Progenitor cell of endocrine pancreas (in vitro differentiated cells): ENCODE data around the gene BCDIN3D. TPM values are rescaled to one million over a fixed set of nuclear protein-coding genes. Genes with fewer than 3 reads are reported as not detected.
A peak's percentile ranks its signal among the peaks of the same experiment; 100 is the strongest.

ENCODE experiments used
- DNase-seq: peaks from one replicate; pipeline ENCODE4 v3.0.0; 2021; ENCODE audit warnings: low spot score; ENCODE audit not compliant: unreplicated experiment
- H3K27ac Mint-ChIP-seq: 2 replicates; pipeline ENCODE4 v1.8.0; 2021; ENCODE audit warnings: mild to moderate bottlenecking, moderate library complexity, mixed read lengths
- H3K27me3 Mint-ChIP-seq: 2 replicates; pipeline ENCODE4 v1.8.0; 2021; ENCODE audit warnings: mixed read lengths
- H3K36me3 Mint-ChIP-seq: 2 replicates; pipeline ENCODE4 v1.8.0; 2022; ENCODE audit warnings: mixed read lengths; ENCODE audit not compliant: insufficient read depth
- H3K4me1 Mint-ChIP-seq: 2 replicates; pipeline ENCODE4 v1.8.0; 2021; ENCODE audit warnings: low read depth, mixed read lengths
- H3K4me3 Mint-ChIP-seq: 2 replicates; pipeline ENCODE4 v1.8.0; 2021; ENCODE audit warnings: low read depth, mild to moderate bottlenecking, moderate library complexity, mixed read lengths
- H3K9me3 Mint-ChIP-seq: 2 replicates; pipeline ENCODE4 v1.8.0; 2021; ENCODE audit warnings: low read depth, mixed read lengths
- total RNA-seq: library from RNA; stranded (reverse); gene quantifications from 2 replicates; pipeline ENCODE4 v1.2.1, GENCODE V29; 2021
- TF ChIP-seq, protein P1 (sequence below): fragments of 200-600 bp; sonication (generic); IDR thresholded peaks from one replicate; pipeline ENCODE4 v1.5.0; 2021; ENCODE audit warnings: antibody characterized with exemption, mild to moderate bottlenecking; ENCODE audit not compliant: unreplicated experiment

Gene BCDIN3D
- total RNA-seq, 1 donor from 2014 or later: 7.3 TPM

DNA sequence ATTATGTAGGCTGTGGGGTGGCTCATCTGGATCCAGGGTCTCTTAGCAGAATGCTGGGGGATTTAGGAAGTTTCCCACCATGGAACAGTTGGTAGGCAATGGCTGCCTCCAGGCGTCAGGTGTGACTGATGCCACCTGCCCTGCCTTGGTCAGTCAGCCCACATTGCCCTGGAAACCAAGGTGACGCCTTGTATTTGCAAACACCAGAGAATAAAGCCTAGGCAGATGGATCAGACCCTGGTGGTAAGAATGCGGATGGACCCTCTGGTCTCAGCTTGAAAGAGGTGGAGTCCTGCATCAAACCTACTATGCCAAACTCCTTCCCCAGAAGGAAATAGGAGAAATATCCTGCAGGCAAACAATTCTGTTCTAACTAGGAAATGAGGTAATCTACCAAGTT is 52.9 kb downstream of the BCDIN3D start:
- Mint-ChIP-seq H3K27me3 (no peaks in the 10 kb centered on the region), H3K4me1 (peaks cover 3% of the 10 kb centered on the region), H3K4me3 (no peak overlapping the region), H3K27ac (peak overlapping the region; percentile 42), H3K36me3 (peaks cover 5% of the 10 kb centered on the region), H3K9me3 (peaks cover 5% of the 10 kb centered on the region)
- no peak for DNase-seq
- TF ChIP-seq, protein P1, sequence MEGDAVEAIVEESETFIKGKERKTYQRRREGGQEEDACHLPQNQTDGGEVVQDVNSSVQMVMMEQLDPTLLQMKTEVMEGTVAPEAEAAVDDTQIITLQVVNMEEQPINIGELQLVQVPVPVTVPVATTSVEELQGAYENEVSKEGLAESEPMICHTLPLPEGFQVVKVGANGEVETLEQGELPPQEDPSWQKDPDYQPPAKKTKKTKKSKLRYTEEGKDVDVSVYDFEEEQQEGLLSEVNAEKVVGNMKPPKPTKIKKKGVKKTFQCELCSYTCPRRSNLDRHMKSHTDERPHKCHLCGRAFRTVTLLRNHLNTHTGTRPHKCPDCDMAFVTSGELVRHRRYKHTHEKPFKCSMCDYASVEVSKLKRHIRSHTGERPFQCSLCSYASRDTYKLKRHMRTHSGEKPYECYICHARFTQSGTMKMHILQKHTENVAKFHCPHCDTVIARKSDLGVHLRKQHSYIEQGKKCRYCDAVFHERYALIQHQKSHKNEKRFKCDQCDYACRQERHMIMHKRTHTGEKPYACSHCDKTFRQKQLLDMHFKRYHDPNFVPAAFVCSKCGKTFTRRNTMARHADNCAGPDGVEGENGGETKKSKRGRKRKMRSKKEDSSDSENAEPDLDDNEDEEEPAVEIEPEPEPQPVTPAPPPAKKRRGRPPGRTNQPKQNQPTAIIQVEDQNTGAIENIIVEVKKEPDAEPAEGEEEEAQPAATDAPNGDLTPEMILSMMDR: peak; percentile 55

DNA sequence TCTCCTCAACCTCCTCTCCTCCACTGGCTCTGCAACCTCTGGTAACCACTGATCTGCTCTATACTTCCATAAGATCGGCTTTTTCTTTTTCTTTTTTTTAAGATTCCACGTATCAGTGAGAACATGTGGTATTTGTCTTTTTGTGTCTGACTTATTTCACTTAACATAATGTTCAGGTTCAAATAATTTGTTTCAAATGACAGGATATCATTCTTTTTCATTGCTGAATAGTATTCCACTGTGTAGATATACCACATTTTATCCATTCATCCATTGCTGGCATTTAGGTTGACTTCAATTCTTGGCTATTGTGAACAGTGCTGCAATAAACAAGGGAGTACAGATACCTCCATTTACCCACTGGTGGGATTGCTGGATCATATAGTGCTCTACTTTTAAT is 55.2 kb downstream of the BCDIN3D start:
- H3K4me3 Mint-ChIP-seq: no peak overlapping the region
- TF ChIP-seq, protein P1: no peak
- DNase-seq: no peak
- peaks cover 5% of the 10 kb centered on the region for H3K36me3 Mint-ChIP-seq
- peaks cover 11% of the 10 kb centered on the region for H3K27me3 Mint-ChIP-seq
- H3K4me1 Mint-ChIP-seq: peaks cover 3% of the 10 kb centered on the region
- no peak overlapping the region for H3K27ac Mint-ChIP-seq
- H3K9me3 Mint-ChIP-seq: peaks cover 5% of the 10 kb centered on the region

Other genes starting within 250 kb of the BCDIN3D start
- gene FAM186B, start 237.5 kb downstream of the BCDIN3D start, total RNA-seq: 0.20 and 0.24 TPM in 2 replicates
- gene PRPF40B, start 219.5 kb downstream of the BCDIN3D start, total RNA-seq: 57.4 and 63.4 TPM in 2 replicates
- gene FMNL3, start 135.7 kb downstream of the BCDIN3D start, total RNA-seq: 10.8 and 11.9 TPM in 2 replicates
- 442 and 449 TPM in 2 replicates for gene TMBIM6, start 101.5 kb downstream of the BCDIN3D start, total RNA-seq
- gene NCKAP5L, start 14.7 kb downstream of the BCDIN3D start, total RNA-seq: 33.4 and 34.5 TPM in 2 replicates
- gene FAIM2, start 60.8 kb upstream of the BCDIN3D start, total RNA-seq: not detected in 2 replicates
- gene AQP2, start 107.6 kb upstream of the BCDIN3D start, total RNA-seq: 0.29 and 1.0 TPM in 2 replicates
- 1.8 and 2.0 TPM in 2 replicates for gene AQP5, start 118.8 kb upstream of the BCDIN3D start, total RNA-seq
- 0.29 TPM in 1 of 2 replicates, not detected in the other for gene AQP6, start 129.8 kb upstream of the BCDIN3D start, total RNA-seq
- 40.0 and 42.1 TPM in 2 replicates for gene RACGAP1, start 182.4 kb upstream of the BCDIN3D start, total RNA-seq
- 5.2 and 5.7 TPM in 2 replicates for gene ASIC1, start 214.5 kb upstream of the BCDIN3D start, total RNA-seq
- gene SMARCD1, start 242.2 kb upstream of the BCDIN3D start, total RNA-seq: 160 and 167 TPM in 2 replicates